Hepatocyte (in vitro differentiated cells): Measurements from ENCODE around the gene ZNF689. TPM values are rescaled to one million over a fixed set of nuclear protein-coding genes. Genes with fewer than 3 reads are reported as not detected.
A peak's percentile ranks its signal among the peaks of the same experiment; 100 is the strongest.

Source experiments
- DNase-seq: peaks from one replicate; pipeline ENCODE4 v3.0.0-alpha.2; 2016; ENCODE audit warnings: low spot score
- H2AFZ ChIP-seq: fragments of 200-600 bp; sonication (generic); 2 replicates; pipeline ENCODE4 v1.6.0; 2016; ENCODE audit warnings: antibody characterized with exemption, mild to moderate bottlenecking
- H3K27ac ChIP-seq: fragments of 200-600 bp; sonication (generic); 2 replicates; pipeline ENCODE4 v1.5.1; 2016; ENCODE audit warnings: mild to moderate bottlenecking
- H3K27me3 ChIP-seq: fragments of 200-600 bp; sonication (generic); 2 replicates; pipeline ENCODE4 v1.6.1; 2016
- H3K36me3 ChIP-seq: fragments of 200-600 bp; sonication (generic); replicated peaks from 2 replicates; pipeline ENCODE4 v1.5.1; 2016; ENCODE audit warnings: low read depth; ENCODE audit not compliant: insufficient read depth
- H3K4me1 ChIP-seq: fragments of 200-600 bp; sonication (generic); 2 replicates; pipeline ENCODE4 v1.5.1; 2016; ENCODE audit warnings: mild to moderate bottlenecking, moderate library complexity; ENCODE audit not compliant: insufficient read depth
- H3K4me2 ChIP-seq: fragments of 200-600 bp; sonication (generic); 2 replicates; pipeline ENCODE4 v1.6.0; 2016
- H3K4me3 ChIP-seq: fragments of 200-600 bp; sonication (generic); 2 replicates; pipeline ENCODE4 v1.5.1; 2016; ENCODE audit warnings: mild to moderate bottlenecking
- H3K79me2 ChIP-seq: fragments of 200-600 bp; sonication (generic); 2 replicates; pipeline ENCODE4 v1.6.0; 2017; ENCODE audit warnings: mild to moderate bottlenecking
- H3K9me2 ChIP-seq: fragments of 200-600 bp; sonication (generic); replicated peaks from 2 replicates; pipeline ENCODE4 v1.6.0; 2017; ENCODE audit warnings: mild to moderate bottlenecking; ENCODE audit not compliant: insufficient read depth
- H3K9me3 ChIP-seq: fragments of 200-600 bp; sonication (generic); 2 replicates; pipeline ENCODE4 v1.5.1; 2016; ENCODE audit warnings: low read depth, mild to moderate bottlenecking
- H4K20me1 ChIP-seq: fragments of 200-600 bp; sonication (generic); 2 replicates; pipeline ENCODE4 v1.6.0; 2016; ENCODE audit warnings: mild to moderate bottlenecking; ENCODE audit not compliant: insufficient read depth, poor library complexity, severe bottlenecking
- EZH2 ChIP-seq: fragments of 200-600 bp; sonication (generic); IDR thresholded peaks from 2 replicates; pipeline ENCODE4 v1.6.1; 2016; ENCODE audit warnings: antibody characterized with exemption, mild to moderate bottlenecking, borderline replicate concordance
- EZH2phosphoT487 ChIP-seq: fragments of 200-600 bp; sonication (generic); IDR thresholded peaks from one replicate; pipeline ENCODE4 v1.6.1; 2018; ENCODE audit warnings: antibody characterized with exemption, mild to moderate bottlenecking, low read depth, moderate library complexity; ENCODE audit not compliant: unreplicated experiment, severe bottlenecking
- WGBS: methylation state at CpG from one replicate; pipeline ENCODE4 v1.1.6; 2016; ENCODE audit warnings: low lambda C conversion rate; ENCODE audit errors: missing lambda C conversion rate; 5-methylcytosine and 5-hydroxymethylcytosine counted together
- polyA plus RNA-seq: library from polyadenylated mRNA; unstranded; fragments of >200 nt; fragmentation: Nextera tagmentation; extraction: Ambion mirVana; gene quantifications from 2 replicates; pipeline ENCODE4 v1.2.1, GENCODE V29; 2016
- total RNA-seq: library from RNA; depleted of rRNA; stranded (reverse); fragments of >200 nt; gene quantifications from 2 replicates; pipeline ENCODE4 v1.2.3, GENCODE V29; 2014
- TF ChIP-seq, protein P1 (sequence below): fragments of 200-600 bp; sonication (generic); IDR thresholded peaks from 2 replicates; pipeline ENCODE4 v1.5.1; 2016; ENCODE audit warnings: antibody characterized with exemption, mild to moderate bottlenecking; ENCODE audit not compliant: poor library complexity

The ZNF689 gene
- total and polyA plus RNA-seq, 2 experiments from 2014 or later = 8.0 to 8.7 TPM

DNA sequence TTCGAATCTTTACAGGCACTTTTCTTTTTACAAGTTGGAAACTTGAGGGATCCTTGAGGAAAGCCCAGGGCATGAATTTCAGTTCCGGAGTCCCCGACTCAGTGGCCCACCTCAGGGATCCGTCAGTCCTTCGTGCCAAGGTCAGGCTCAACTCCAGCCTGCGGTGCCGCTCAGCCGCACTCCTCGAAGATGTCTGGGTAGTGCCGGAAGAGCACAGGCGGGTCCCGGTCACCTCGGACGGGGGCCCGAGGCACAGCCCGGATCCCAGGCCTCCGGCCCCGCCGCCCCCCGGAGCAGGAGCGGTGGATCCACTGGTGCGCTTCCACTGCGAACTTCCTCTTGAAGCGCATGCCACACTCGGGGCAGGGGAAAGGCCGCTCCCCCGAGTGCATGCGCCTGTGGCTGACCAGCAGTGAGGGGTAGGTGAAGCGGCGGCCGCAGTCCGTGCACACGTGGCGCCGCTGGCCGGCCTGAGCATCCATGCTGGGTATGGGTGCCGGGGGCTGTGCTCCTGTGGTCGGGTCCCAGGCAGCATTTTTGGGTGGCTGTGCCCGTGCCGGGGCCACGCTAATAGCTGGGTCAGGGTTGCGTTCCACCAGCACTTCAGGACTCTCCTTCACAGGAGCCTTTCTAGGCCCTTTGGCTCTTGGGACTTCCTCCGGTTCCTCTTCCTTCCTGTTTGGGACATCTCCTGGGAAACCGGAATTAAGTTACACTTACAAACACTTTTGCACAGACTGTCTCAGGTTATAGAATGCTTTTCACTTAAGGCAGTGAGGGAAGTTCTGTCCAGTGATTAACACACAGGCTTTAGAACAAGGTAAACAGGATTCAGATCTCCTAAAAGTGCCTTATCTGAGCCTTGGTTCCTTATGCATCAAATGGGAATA, 40.2 kb downstream of the ZNF689 start:
- TF ChIP-seq EZH2 (no peak), EZH2phosphoT487 (no peak)
- TF ChIP-seq, protein P1, sequence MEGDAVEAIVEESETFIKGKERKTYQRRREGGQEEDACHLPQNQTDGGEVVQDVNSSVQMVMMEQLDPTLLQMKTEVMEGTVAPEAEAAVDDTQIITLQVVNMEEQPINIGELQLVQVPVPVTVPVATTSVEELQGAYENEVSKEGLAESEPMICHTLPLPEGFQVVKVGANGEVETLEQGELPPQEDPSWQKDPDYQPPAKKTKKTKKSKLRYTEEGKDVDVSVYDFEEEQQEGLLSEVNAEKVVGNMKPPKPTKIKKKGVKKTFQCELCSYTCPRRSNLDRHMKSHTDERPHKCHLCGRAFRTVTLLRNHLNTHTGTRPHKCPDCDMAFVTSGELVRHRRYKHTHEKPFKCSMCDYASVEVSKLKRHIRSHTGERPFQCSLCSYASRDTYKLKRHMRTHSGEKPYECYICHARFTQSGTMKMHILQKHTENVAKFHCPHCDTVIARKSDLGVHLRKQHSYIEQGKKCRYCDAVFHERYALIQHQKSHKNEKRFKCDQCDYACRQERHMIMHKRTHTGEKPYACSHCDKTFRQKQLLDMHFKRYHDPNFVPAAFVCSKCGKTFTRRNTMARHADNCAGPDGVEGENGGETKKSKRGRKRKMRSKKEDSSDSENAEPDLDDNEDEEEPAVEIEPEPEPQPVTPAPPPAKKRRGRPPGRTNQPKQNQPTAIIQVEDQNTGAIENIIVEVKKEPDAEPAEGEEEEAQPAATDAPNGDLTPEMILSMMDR = no peak
- H3K9me2 ChIP-seq = no peaks in the 10 kb centered on the region
- no peaks in the 10 kb centered on the region for H3K27me3 ChIP-seq
- H4K20me1 ChIP-seq = no peaks in the 10 kb centered on the region
- peak overlapping the region; percentile 90 for H3K27ac ChIP-seq
- H3K4me1 ChIP-seq = peaks cover 11% of the 10 kb centered on the region
- H3K79me2 ChIP-seq = peaks cover 11% of the 10 kb centered on the region
- peak overlapping the region; percentile 93 for H3K4me2 ChIP-seq
- H2AFZ ChIP-seq = no peak overlapping the region
- H3K36me3 ChIP-seq = no peaks in the 10 kb centered on the region
- DNase-seq = no peak
- no peak overlapping the region for H3K4me3 ChIP-seq
- WGBS = 94% methylated on average over 43 of the region's 44 CpGs
- H3K9me3 ChIP-seq = no peaks in the 10 kb centered on the region

DNA sequence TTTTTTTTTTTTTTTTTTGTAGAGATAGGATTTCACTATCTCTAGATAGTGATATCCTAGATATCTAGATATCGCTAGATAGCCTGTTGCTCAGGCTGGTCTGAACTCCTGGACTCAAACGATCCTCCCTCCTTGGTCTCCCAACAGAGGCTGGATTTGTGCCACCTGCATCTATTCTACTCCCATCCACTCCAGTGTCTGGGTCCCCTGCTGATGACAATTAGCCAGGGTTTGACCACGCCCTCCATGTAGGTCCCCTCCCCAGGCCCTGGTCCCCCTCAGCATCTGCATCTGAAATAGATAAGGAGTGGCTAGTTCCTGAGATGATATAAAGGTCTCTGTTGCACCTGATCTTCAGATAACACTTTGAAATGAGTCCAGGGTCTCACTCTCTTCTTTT, 40.9 kb downstream of the ZNF689 start:
- Histone ChIP-seq H3K4me1 (peaks cover 11% of the 10 kb centered on the region), H2AFZ (no peak overlapping the region), H3K27ac (no peak overlapping the region), H3K79me2 (peaks cover 11% of the 10 kb centered on the region), H3K4me3 (no peak overlapping the region), H4K20me1 (no peaks in the 10 kb centered on the region), H3K36me3 (no peaks in the 10 kb centered on the region), H3K4me2 (no peak overlapping the region), H3K9me3 (no peaks in the 10 kb centered on the region), H3K27me3 (no peaks in the 10 kb centered on the region), H3K9me2 (no peaks in the 10 kb centered on the region)
- WGBS = 100% methylated on average over 3 of the region's 3 CpGs
- TF ChIP-seq EZH2phosphoT487 = no peak
- no peak for TF ChIP-seq EZH2
- TF ChIP-seq, protein P1 = no peak
- DNase-seq = no peak

DNA sequence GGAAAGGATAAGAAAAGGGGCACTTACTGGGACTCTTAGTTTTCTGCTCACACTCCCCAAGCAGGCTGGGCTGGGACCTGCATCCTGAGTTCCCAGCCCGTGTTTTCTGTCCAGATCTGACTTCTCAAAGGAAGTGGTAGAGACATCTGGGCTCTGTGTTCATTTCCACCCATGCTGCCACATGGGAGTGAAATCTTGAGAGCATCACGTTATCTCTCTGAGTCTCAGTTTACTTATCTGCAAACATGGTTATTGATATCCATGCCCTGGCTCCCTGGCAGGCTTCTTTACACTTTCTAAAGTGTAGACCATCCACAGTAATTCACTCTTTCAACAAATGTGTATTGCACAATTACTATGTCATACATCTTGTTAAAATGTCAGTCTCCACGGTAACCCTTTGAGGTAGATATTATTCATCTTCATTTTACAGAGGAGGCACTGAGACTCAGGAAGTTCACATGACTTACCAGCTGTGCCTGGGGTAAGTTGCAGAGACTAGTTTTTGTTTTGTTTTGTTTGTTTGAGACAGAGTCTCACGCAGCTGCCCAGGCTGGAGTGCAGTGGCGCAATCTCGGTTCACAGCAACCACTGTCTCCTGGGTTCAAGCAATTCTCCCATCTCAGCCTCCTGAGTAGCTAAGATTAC, 42.1 kb downstream of the ZNF689 start:
- WGBS = 58% methylated on average over 6 of the region's 6 CpGs
- H4K20me1 ChIP-seq = no peaks in the 10 kb centered on the region
- no peaks in the 10 kb centered on the region for H3K9me3 ChIP-seq
- TF ChIP-seq, protein P1 = no peak
- TF ChIP-seq EZH2phosphoT487 (no peak), EZH2 (no peak)
- no peaks in the 10 kb centered on the region for H3K9me2 ChIP-seq
- no peak overlapping the region for H3K4me2 ChIP-seq
- peak; percentile 62 for DNase-seq
- no peaks in the 10 kb centered on the region for H3K27me3 ChIP-seq
- no peak overlapping the region for H2AFZ ChIP-seq
- H3K4me1 ChIP-seq = peaks cover 11% of the 10 kb centered on the region
- peaks cover 11% of the 10 kb centered on the region for H3K79me2 ChIP-seq
- H3K36me3 ChIP-seq = no peaks in the 10 kb centered on the region
- H3K4me3 ChIP-seq = no peak overlapping the region
- peak overlapping the region; percentile 52 for H3K27ac ChIP-seq
